Tibial nerve (tissue), 3 donors: Measurements from ENCODE around the gene AMOTL2.

Source experiments
- POLR2A ChIP-seq, 2 donors: fragments of 450-650 bp; IDR thresholded peaks; one replicate each; pipeline ENCODE4 v1.6.1; 2017; ENCODE audit warnings: antibody characterized with exemption in 2 of 2, mild to moderate bottlenecking in 2 of 2, moderate library complexity in 2 of 2
- TF ChIP-seq, protein P1 (sequence below), 5 experiments: fragments of 200-600 bp in 3 of 5; fragments of 450-650 bp in 2 of 5; sonication (generic) in 3 of 5; IDR thresholded peaks; one replicate each; pipeline ENCODE4 v1.5.1; 2016 to 2019; ENCODE audit warnings: antibody characterized with exemption in 5 of 5, mild to moderate bottlenecking in 3 of 5, moderate library complexity in 2 of 5

DNA sequence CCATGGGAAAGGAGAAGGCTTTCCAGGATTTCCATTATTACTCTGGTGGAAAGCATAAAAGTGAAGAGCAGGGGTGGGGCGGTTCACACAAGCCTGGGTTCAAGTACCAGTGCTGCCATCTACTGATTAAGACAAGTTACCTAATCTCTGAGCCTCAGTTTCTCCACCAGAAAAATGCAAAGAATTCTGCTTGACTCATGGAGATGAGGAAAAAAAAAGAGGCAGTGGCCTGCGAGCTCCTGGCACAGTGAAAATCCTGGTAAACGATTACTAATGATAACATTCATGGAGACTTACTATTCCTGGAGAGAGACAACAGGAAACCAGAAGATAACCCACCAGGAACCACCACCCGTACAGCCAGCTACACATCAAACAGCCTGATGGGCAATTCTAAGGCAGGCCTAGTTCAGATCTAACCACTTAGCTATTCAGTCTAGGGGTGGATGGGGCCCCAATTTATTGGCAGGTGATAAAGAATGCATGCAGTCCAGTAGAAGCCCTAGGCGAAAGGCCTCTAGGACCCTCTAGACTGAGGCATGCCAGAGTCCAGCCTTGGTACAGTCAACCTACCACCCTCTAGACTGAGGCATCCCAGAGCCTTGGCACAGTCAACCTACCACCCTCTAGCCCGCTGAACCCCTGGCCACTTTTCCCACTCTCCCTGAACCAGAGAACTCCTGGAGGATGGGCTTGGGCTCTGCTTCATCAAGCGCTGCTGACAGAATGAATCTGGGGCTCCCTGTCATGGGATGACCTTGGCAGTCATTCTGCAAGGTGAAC is 2.5 kb downstream of the AMOTL2 start:
- TF ChIP-seq, protein P1, sequence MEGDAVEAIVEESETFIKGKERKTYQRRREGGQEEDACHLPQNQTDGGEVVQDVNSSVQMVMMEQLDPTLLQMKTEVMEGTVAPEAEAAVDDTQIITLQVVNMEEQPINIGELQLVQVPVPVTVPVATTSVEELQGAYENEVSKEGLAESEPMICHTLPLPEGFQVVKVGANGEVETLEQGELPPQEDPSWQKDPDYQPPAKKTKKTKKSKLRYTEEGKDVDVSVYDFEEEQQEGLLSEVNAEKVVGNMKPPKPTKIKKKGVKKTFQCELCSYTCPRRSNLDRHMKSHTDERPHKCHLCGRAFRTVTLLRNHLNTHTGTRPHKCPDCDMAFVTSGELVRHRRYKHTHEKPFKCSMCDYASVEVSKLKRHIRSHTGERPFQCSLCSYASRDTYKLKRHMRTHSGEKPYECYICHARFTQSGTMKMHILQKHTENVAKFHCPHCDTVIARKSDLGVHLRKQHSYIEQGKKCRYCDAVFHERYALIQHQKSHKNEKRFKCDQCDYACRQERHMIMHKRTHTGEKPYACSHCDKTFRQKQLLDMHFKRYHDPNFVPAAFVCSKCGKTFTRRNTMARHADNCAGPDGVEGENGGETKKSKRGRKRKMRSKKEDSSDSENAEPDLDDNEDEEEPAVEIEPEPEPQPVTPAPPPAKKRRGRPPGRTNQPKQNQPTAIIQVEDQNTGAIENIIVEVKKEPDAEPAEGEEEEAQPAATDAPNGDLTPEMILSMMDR (IDR thresholded peaks at IDR 0.05) = no peak
- no peak for TF ChIP-seq POLR2A (IDR thresholded peaks at IDR 0.05)
